Natural killer cell treated with Interleukin-12 subunit alpha and Interleukin-12 subunit beta and Interleukin-15 and Interleukin-18, amount 100 ng/mL, for 72 hours (primary cell): Measurements from ENCODE around the gene YAP1. TPM values are rescaled to one million over a fixed set of nuclear protein-coding genes. Genes with fewer than 3 reads are reported as not detected.
A peak's percentile ranks its signal among the peaks of the same experiment; 100 is the strongest.

Experiments used
- ATAC-seq, 2 donors: fragments of 150-1000 bp; cut with Tn5 transposase in 1 of 2; sonication (Bioruptor Pico), chemical (Tn5 transposase) in 1 of 2; 2 replicates each; pipeline ENCODE4 v1.10.0; 2021
- DNase-seq: peaks from one replicate; pipeline ENCODE4 v3.0.0; 2022; ENCODE audit warnings: low spot score
- H3K27ac Mint-ChIP-seq, 2 donors: 1 replicate in 1 of 2; 2 replicates in 1 of 2; pipeline ENCODE4 v1.8.0; 2022; ENCODE audit warnings: mixed read lengths in 2 of 2, mild to moderate bottlenecking in 1 of 2, moderate library complexity in 1 of 2
- H3K27me3 Mint-ChIP-seq, 2 donors: 1 replicate in 1 of 2; 2 replicates in 1 of 2; pipeline ENCODE4 v1.8.0; 2022; ENCODE audit warnings: mixed read lengths in 2 of 2
- H3K36me3 Mint-ChIP-seq: one replicate; pipeline ENCODE4 v1.8.0; 2022; ENCODE audit warnings: mixed read lengths
- H3K4me1 Mint-ChIP-seq, 2 donors: 1 replicate in 1 of 2; 2 replicates in 1 of 2; pipeline ENCODE4 v1.8.0; 2022; ENCODE audit warnings: low read depth in 2 of 2, mixed read lengths in 2 of 2, mild to moderate bottlenecking in 1 of 2
- H3K4me3 Mint-ChIP-seq: one replicate; pipeline ENCODE4 v1.8.0; 2022; ENCODE audit warnings: mixed read lengths
- H3K9me3 Mint-ChIP-seq: 2 replicates; pipeline ENCODE4 v1.8.0; 2022; ENCODE audit warnings: mixed read lengths
- total RNA-seq, 2 donors: library from RNA; stranded (reverse); gene quantifications; one replicate each; pipeline ENCODE4 v1.2.3, GENCODE V29; 2022

YAP1 gene
- under 1 TPM in 1 of 2 donors, not detected in 1; 0.56 TPM for total RNA-seq

GRCh38 chr11:102109896-102110760 lies at the start of gene YAP1:
TSS of gene YAP1 (plus strand) at chr11:102110447. CDS start at chr11:102110849, 402 bp downstream.
- DNase-seq (peak; percentile 73), ATAC-seq (peak; percentile 83 to 90)
- no peaks in the 10 kb centered on the region for H3K9me3 Mint-ChIP-seq
- H3K27ac Mint-ChIP-seq: no peak within 1 kb of the TSS
- peaks cover 21 to 49% of the 10 kb centered on the region in 2 donors for H3K27me3 Mint-ChIP-seq
- peaks cover 6 to 7% of the 10 kb centered on the region in 2 donors for H3K4me1 Mint-ChIP-seq
- peaks cover 6% of the 10 kb centered on the region for H3K36me3 Mint-ChIP-seq
- peak within 1 kb of the TSS; percentile 95 for H3K4me3 Mint-ChIP-seq

GRCh38 chr11:102061276-102061675 lies 49.0 kb upstream of the YAP1 start:
- no peak overlapping the region for H3K27ac Mint-ChIP-seq
- no peak for ATAC-seq
- no peak overlapping the region for H3K4me3 Mint-ChIP-seq
- no peaks in the 10 kb centered on the region for H3K36me3 Mint-ChIP-seq
- peaks cover 13 to 16% of the 10 kb centered on the region in 2 donors for H3K27me3 Mint-ChIP-seq
- DNase-seq: no peak
- H3K9me3 Mint-ChIP-seq: no peaks in the 10 kb centered on the region
- no peaks in the 10 kb centered on the region for H3K4me1 Mint-ChIP-seq

- no peaks in the 10 kb centered on the region for H3K36me3 Mint-ChIP-seq
Observed at GRCh38 chr11:102062106-102062505, 48.1 kb upstream of the YAP1 start.

GRCh38 chr11:102064316-102064715 lies 45.9 kb upstream of the YAP1 start:
- no peak for ATAC-seq
- DNase-seq: no peak
- H3K27me3 Mint-ChIP-seq: peaks cover 8 to 16% of the 10 kb centered on the region in 2 donors
- no peak overlapping the region for H3K27ac Mint-ChIP-seq
- no peak overlapping the region for H3K4me3 Mint-ChIP-seq
- no peaks in the 10 kb centered on the region for H3K36me3 Mint-ChIP-seq
- no peaks in the 10 kb centered on the region for H3K4me1 Mint-ChIP-seq
- H3K9me3 Mint-ChIP-seq: no peaks in the 10 kb centered on the region

More at GRCh38 chr11:102062106-102062505, 48.1 kb upstream of the YAP1 start:
- H3K4me3 Mint-ChIP-seq: no peak overlapping the region
- DNase-seq: no peak
- no peak for ATAC-seq
- H3K27me3 Mint-ChIP-seq: peaks cover 13 to 16% of the 10 kb centered on the region in 2 donors
- H3K4me1 Mint-ChIP-seq: no peaks in the 10 kb centered on the region
- no peaks in the 10 kb centered on the region for H3K9me3 Mint-ChIP-seq
- no peak overlapping the region for H3K27ac Mint-ChIP-seq

GRCh38 chr11:102070766-102071165 lies 39.5 kb upstream of the YAP1 start:
- no peak overlapping the region for H3K4me3 Mint-ChIP-seq
- DNase-seq (no peak), ATAC-seq (no peak)

GRCh38 chr11:102071497-102072472 lies 38.5 kb upstream of the YAP1 start:
- no peak overlapping the region for H3K4me3 Mint-ChIP-seq
- ATAC-seq (no peak), DNase-seq (no peak)
- peaks cover 0 to 7% of the 10 kb centered on the region in 2 donors for H3K27me3 Mint-ChIP-seq
- H3K27ac Mint-ChIP-seq: no peak overlapping the region
- peaks cover 22% of the 10 kb centered on the region for H3K9me3 Mint-ChIP-seq
- H3K36me3 Mint-ChIP-seq: peaks cover 19% of the 10 kb centered on the region
- no peaks in the 10 kb centered on the region for H3K4me1 Mint-ChIP-seq

More at GRCh38 chr11:102070766-102071165, 39.5 kb upstream of the YAP1 start:
- peaks cover 19% of the 10 kb centered on the region for H3K36me3 Mint-ChIP-seq
- H3K4me1 Mint-ChIP-seq: no peaks in the 10 kb centered on the region
- H3K27ac Mint-ChIP-seq: no peak overlapping the region
- H3K27me3 Mint-ChIP-seq: peaks cover 0 to under 1% of the 10 kb centered on the region in 2 donors
- H3K9me3 Mint-ChIP-seq: peaks cover 22% of the 10 kb centered on the region

- no peak for ATAC-seq
- no peak overlapping the region for H3K27ac Mint-ChIP-seq
- peaks cover 22% of the 10 kb centered on the region for H3K9me3 Mint-ChIP-seq
- no peaks in the 10 kb centered on the region for H3K4me1 Mint-ChIP-seq
- H3K27me3 Mint-ChIP-seq: peaks cover 0 to 7% of the 10 kb centered on the region in 2 donors
- H3K4me3 Mint-ChIP-seq: no peak overlapping the region
- DNase-seq: no peak
- peaks cover 19% of the 10 kb centered on the region for H3K36me3 Mint-ChIP-seq
Observed at GRCh38 chr11:102073253-102073652, 37.0 kb upstream of the YAP1 start.

- H3K9me3 Mint-ChIP-seq: no peaks in the 10 kb centered on the region
- DNase-seq (no peak), ATAC-seq (no peak)
- H3K27ac Mint-ChIP-seq: no peak overlapping the region
- peaks cover 3 to 11% of the 10 kb centered on the region in 2 donors for H3K27me3 Mint-ChIP-seq
- no peak overlapping the region for H3K4me3 Mint-ChIP-seq
- H3K36me3 Mint-ChIP-seq: no peaks in the 10 kb centered on the region
- H3K4me1 Mint-ChIP-seq: no peaks in the 10 kb centered on the region
Observed at GRCh38 chr11:102079625-102080024, 30.6 kb upstream of the YAP1 start.

- Mint-ChIP-seq H3K4me3 (no peak overlapping the region), H3K27me3 (peaks cover 5 to 8% of the 10 kb centered on the region in 2 donors), H3K9me3 (no peaks in the 10 kb centered on the region), H3K4me1 (no peaks in the 10 kb centered on the region), H3K27ac (no peak overlapping the region), H3K36me3 (no peaks in the 10 kb centered on the region)
- DNase-seq (no peak), ATAC-seq (no peak)
Observed at GRCh38 chr11:102081313-102081712, 28.9 kb upstream of the YAP1 start.

- Mint-ChIP-seq H3K27me3 (peaks cover 2 to 7% of the 10 kb centered on the region in 2 donors), H3K36me3 (no peaks in the 10 kb centered on the region), H3K9me3 (no peaks in the 10 kb centered on the region), H3K4me3 (no peak overlapping the region), H3K27ac (no peak overlapping the region), H3K4me1 (no peaks in the 10 kb centered on the region)
- ATAC-seq (no peak), DNase-seq (no peak)
Observed at GRCh38 chr11:102085864-102086551, 24.2 kb upstream of the YAP1 start.

GRCh38 chr11:102097186-102097585 lies 13.1 kb upstream of the YAP1 start:
- Mint-ChIP-seq H3K27ac (no peak overlapping the region), H3K27me3 (peaks cover 2 to 17% of the 10 kb centered on the region in 2 donors), H3K4me3 (no peak overlapping the region), H3K36me3 (no peaks in the 10 kb centered on the region), H3K9me3 (no peaks in the 10 kb centered on the region), H3K4me1 (no peaks in the 10 kb centered on the region)
- no peak for DNase-seq
- no peak for ATAC-seq

- Mint-ChIP-seq H3K36me3 (no peaks in the 10 kb centered on the region), H3K4me3 (no peak overlapping the region), H3K9me3 (no peaks in the 10 kb centered on the region), H3K27ac (no peak overlapping the region), H3K27me3 (peaks cover 5 to 37% of the 10 kb centered on the region in 2 donors), H3K4me1 (no peaks in the 10 kb centered on the region)
- ATAC-seq (no peak), DNase-seq (no peak)
Observed at GRCh38 chr11:102099755-102100154, 10.5 kb upstream of the YAP1 start.

- peak overlapping the region; percentile 95 for H3K4me3 Mint-ChIP-seq
Observed at GRCh38 chr11:102108734-102109440, 1.4 kb upstream of the YAP1 start.

More at GRCh38 chr11:102108734-102109440, 1.4 kb upstream of the YAP1 start:
- DNase-seq: no peak
- H3K27ac Mint-ChIP-seq: no peak overlapping the region
- no peaks in the 10 kb centered on the region for H3K9me3 Mint-ChIP-seq
- H3K4me1 Mint-ChIP-seq: peaks cover 6 to 7% of the 10 kb centered on the region in 2 donors
- peaks cover 6% of the 10 kb centered on the region for H3K36me3 Mint-ChIP-seq
- no peak for ATAC-seq
- H3K27me3 Mint-ChIP-seq: peaks cover 23 to 49% of the 10 kb centered on the region in 2 donors
